Trophoblast cell (in vitro differentiated cells and primary cell): ENCODE results near the gene RNF41.

ENCODE experiments used
- DNase-seq, 2 donors: peaks; one replicate each; pipeline ENCODE4 v3.0.0-alpha.2; 2016
- H2AFZ ChIP-seq: 2 replicates; pipeline ENCODE4 v1.6.1; 2013; ENCODE audit warnings: low read length, moderate library complexity, mild to moderate bottlenecking; ENCODE audit not compliant: insufficient read depth, poor library complexity
- H2AK5ac ChIP-seq: 2 replicates; pipeline ENCODE4 v1.6.1; 2013; ENCODE audit warnings: mild to moderate bottlenecking, low read length
- H2BK120ac ChIP-seq: 2 replicates; pipeline ENCODE4 v1.6.1; 2013; ENCODE audit warnings: low read length, mild to moderate bottlenecking, moderate library complexity; ENCODE audit not compliant: insufficient read depth, poor library complexity
- H2BK12ac ChIP-seq: 2 replicates; pipeline ENCODE4 v1.6.1; 2013; ENCODE audit warnings: mild to moderate bottlenecking, low read length, moderate library complexity
- H2BK5ac ChIP-seq: 2 replicates; pipeline ENCODE4 v1.6.1; 2013; ENCODE audit warnings: low read length, low read depth, moderate library complexity, mild to moderate bottlenecking; ENCODE audit not compliant: poor library complexity
- H3K14ac ChIP-seq: 2 replicates; pipeline ENCODE4 v1.6.1; 2013; ENCODE audit warnings: mild to moderate bottlenecking, low read length
- H3K18ac ChIP-seq: 2 replicates; pipeline ENCODE4 v1.6.1; 2013; ENCODE audit warnings: mild to moderate bottlenecking, low read length
- H3K23ac ChIP-seq: 2 replicates; pipeline ENCODE4 v1.6.1; 2013; ENCODE audit warnings: low read length
- H3K27ac ChIP-seq: 2 replicates; pipeline ENCODE4 v1.5.1; 2013; ENCODE audit warnings: low read depth, mild to moderate bottlenecking, inconsistent platforms, low read length, moderate library complexity
- H3K27me3 ChIP-seq: 2 replicates; pipeline ENCODE4 v1.6.1; 2013; ENCODE audit warnings: inconsistent platforms, mild to moderate bottlenecking, low read length, moderate library complexity; ENCODE audit not compliant: insufficient read depth
- H3K36me3 ChIP-seq, 2 experiments: 1 replicate in 1 of 2; 2 replicates in 1 of 2; pipeline ENCODE4 v1.6.1; 2013; ENCODE audit warnings: low read length in 2 of 2, mild to moderate bottlenecking in 2 of 2, moderate library complexity in 1 of 2; ENCODE audit not compliant: insufficient read depth in 2 of 2, control insufficient read depth in 1 of 2
- H3K4ac ChIP-seq: 2 replicates; pipeline ENCODE4 v1.6.1; 2013; ENCODE audit warnings: low read depth, mild to moderate bottlenecking, low read length, moderate library complexity
- H3K4me1 ChIP-seq, 2 experiments: 1 replicate in 1 of 2; 2 replicates in 1 of 2; pipeline ENCODE4 v1.6.1; 2013; ENCODE audit warnings: low read length in 2 of 2, mild to moderate bottlenecking in 2 of 2, moderate library complexity in 1 of 2; ENCODE audit not compliant: insufficient read depth in 2 of 2, control insufficient read depth in 1 of 2
- H3K4me2 ChIP-seq: 2 replicates; pipeline ENCODE4 v1.6.1; 2013; ENCODE audit warnings: inconsistent platforms, mild to moderate bottlenecking, low read length, moderate library complexity
- H3K4me3 ChIP-seq: 2 replicates; pipeline ENCODE4 v1.5.1; 2013; ENCODE audit warnings: mild to moderate bottlenecking, low read depth, low read length, inconsistent platforms
- H3K79me1 ChIP-seq: one replicate; pipeline ENCODE4 v1.6.1; 2013; ENCODE audit warnings: low read length
- H3K79me2 ChIP-seq: 2 replicates; pipeline ENCODE4 v1.6.1; 2013; ENCODE audit warnings: low read length, mild to moderate bottlenecking; ENCODE audit not compliant: control insufficient read depth, insufficient read depth, poor library complexity
- H3K9ac ChIP-seq: 2 replicates; pipeline ENCODE4 v1.6.1; 2013; ENCODE audit warnings: mild to moderate bottlenecking, low read length
- H3K9me3 ChIP-seq: 2 replicates; pipeline ENCODE4 v1.6.1; 2013; ENCODE audit warnings: low read depth, mild to moderate bottlenecking, control low read depth, inconsistent platforms, low read length; ENCODE audit not compliant: insufficient read depth
- H4K12ac ChIP-seq: 2 replicates; pipeline ENCODE4 v1.6.1; 2013; ENCODE audit warnings: low read depth, mild to moderate bottlenecking, low read length, moderate library complexity
- H4K8ac ChIP-seq: 2 replicates; pipeline ENCODE4 v1.6.1; 2013; ENCODE audit warnings: low read depth, mild to moderate bottlenecking, low read length, moderate library complexity
- H4K91ac ChIP-seq: one replicate; pipeline ENCODE4 v1.6.1; 2013; ENCODE audit warnings: low read depth, mild to moderate bottlenecking, low read length, moderate library complexity
- WGBS: extraction: QIAGEN DNeasy Blood & Tissue Kit; methylation state at CpG from one replicate; pipeline ENCODE4 v1.1.7; 2013; ENCODE audit warnings: missing lambda C conversion rate; ENCODE audit not compliant: insufficient read length, insufficient coverage; ENCODE audit errors: extremely low coverage; 5-methylcytosine and 5-hydroxymethylcytosine counted together

The RNF41 gene

GRCh38 chr12:56204275-56204674 is 17.4 kb downstream of the RNF41 start:
- Histone ChIP-seq H3K23ac (no peak overlapping the region), H3K4ac (no peak overlapping the region), H4K12ac (no peak overlapping the region), H3K9ac (no peak overlapping the region), H3K14ac (no peak overlapping the region), H3K4me2 (no peak overlapping the region), H4K91ac (no peak overlapping the region), H2BK120ac (no peak overlapping the region), H3K4me1 (no peaks in the 10 kb centered on the region), H3K4me3 (no peak overlapping the region), H3K27ac (no peak overlapping the region), H3K18ac (no peak overlapping the region), H3K79me2 (no peaks in the 10 kb centered on the region), H3K36me3 (peaks cover 15 to 26% of the 10 kb centered on the region in 2 experiments), H3K27me3 (no peaks in the 10 kb centered on the region), H3K79me1 (no peaks in the 10 kb centered on the region), H2AK5ac (no peak overlapping the region), H2BK12ac (no peak overlapping the region), H4K8ac (no peak overlapping the region), H2BK5ac (no peak overlapping the region), H2AFZ (no peak overlapping the region), H3K9me3 (peaks cover 2% of the 10 kb centered on the region)
- no peak for DNase-seq

GRCh38 chr12:56202838-56203237 is 18.9 kb downstream of the RNF41 start:
- H4K12ac ChIP-seq, result no peak overlapping the region
- no peak for DNase-seq
- H3K9ac ChIP-seq, result no peak overlapping the region
- H3K4me1 ChIP-seq, result peaks cover 4 to 5% of the 10 kb centered on the region in 2 experiments
- H2AFZ ChIP-seq, result no peak overlapping the region
- no peak overlapping the region for H2BK120ac ChIP-seq
- H3K4ac ChIP-seq, result no peak overlapping the region
- no peak overlapping the region for H3K18ac ChIP-seq
- peaks cover 3% of the 10 kb centered on the region for H3K79me1 ChIP-seq
- peaks cover 10 to 22% of the 10 kb centered on the region in 2 experiments for H3K36me3 ChIP-seq
- no peak overlapping the region for H3K4me2 ChIP-seq
- no peak overlapping the region for H2AK5ac ChIP-seq
- no peak overlapping the region for H3K4me3 ChIP-seq
- no CpG with 5 or more reads among the region's 2 CpGs for WGBS
- H2BK5ac ChIP-seq, result no peak overlapping the region
- H4K91ac ChIP-seq, result no peak overlapping the region
- H3K14ac ChIP-seq, result no peak overlapping the region
- no peaks in the 10 kb centered on the region for H3K9me3 ChIP-seq
- no peak overlapping the region for H3K27ac ChIP-seq
- no peak overlapping the region for H4K8ac ChIP-seq
- H3K79me2 ChIP-seq, result no peaks in the 10 kb centered on the region
- H3K23ac ChIP-seq, result no peak overlapping the region
- H3K27me3 ChIP-seq, result no peaks in the 10 kb centered on the region
- H2BK12ac ChIP-seq, result no peak overlapping the region

GRCh38 chr12:56202366-56202765 is 19.4 kb downstream of the RNF41 start:
- Histone ChIP-seq H3K79me1 (peaks cover 3% of the 10 kb centered on the region), H3K18ac (no peak overlapping the region), H3K27ac (no peak overlapping the region), H4K12ac (no peak overlapping the region), H3K14ac (no peak overlapping the region), H3K4me2 (no peak overlapping the region), H2AFZ (no peak overlapping the region), H3K4me3 (no peak overlapping the region), H2AK5ac (no peak overlapping the region), H2BK120ac (no peak overlapping the region), H3K23ac (no peak overlapping the region), H2BK12ac (no peak overlapping the region), H4K8ac (no peak overlapping the region), H3K9me3 (no peaks in the 10 kb centered on the region), H2BK5ac (no peak overlapping the region), H3K4ac (no peak overlapping the region), H3K36me3 (peaks cover 7 to 17% of the 10 kb centered on the region in 2 experiments), H3K27me3 (no peaks in the 10 kb centered on the region), H3K9ac (no peak overlapping the region), H3K79me2 (no peaks in the 10 kb centered on the region), H4K91ac (no peak overlapping the region), H3K4me1 (peaks cover 8 to 9% of the 10 kb centered on the region in 2 experiments)
- DNase-seq, result no peak
- WGBS, result no CpG with 5 or more reads among the region's 1 CpG

GRCh38 chr12:56198836-56199235 is 22.9 kb downstream of the RNF41 start:
- H3K9ac ChIP-seq, result no peak overlapping the region
- H3K9me3 ChIP-seq, result no peaks in the 10 kb centered on the region
- WGBS, result no CpG with 5 or more reads among the region's 1 CpG

More at GRCh38 chr12:56198836-56199235, 22.9 kb downstream of the RNF41 start:
- Histone ChIP-seq H3K23ac (no peak overlapping the region), H2AFZ (no peak overlapping the region), H3K4ac (no peak overlapping the region), H3K79me1 (peaks cover 3% of the 10 kb centered on the region), H2BK5ac (no peak overlapping the region), H2BK120ac (no peak overlapping the region), H4K8ac (no peak overlapping the region), H3K4me3 (no peak overlapping the region), H3K79me2 (no peaks in the 10 kb centered on the region), H4K91ac (peak overlapping the region; percentile 23), H4K12ac (no peak overlapping the region), H3K4me1 (peaks cover 9 to 12% of the 10 kb centered on the region in 2 experiments), H3K27ac (no peak overlapping the region), H3K36me3 (no peaks in the 10 kb centered on the region), H2BK12ac (no peak overlapping the region), H3K18ac (no peak overlapping the region), H3K27me3 (no peaks in the 10 kb centered on the region), H3K4me2 (no peak overlapping the region), H3K14ac (no peak overlapping the region), H2AK5ac (no peak overlapping the region)
- DNase-seq, result peak in 1 of 2 donors; percentile 82
